H9 (cell line): ENCODE data around the gene SFXN5. TPM values are rescaled to one million over a fixed set of nuclear protein-coding genes. Genes with fewer than 3 reads are reported as not detected.
A peak's percentile ranks its signal among the peaks of the same experiment; 100 is the strongest.

Source experiments
- DNase-seq: peaks from one replicate; pipeline ENCODE4 v3.0.0-alpha.2; 2017
- H2AFZ ChIP-seq: one replicate; pipeline ENCODE4 v1.6.1; 2013; ENCODE audit warnings: mild to moderate bottlenecking, low read length, control low read depth, moderate library complexity
- H2AK5ac ChIP-seq: 2 replicates; pipeline ENCODE4 v1.6.1; 2013; ENCODE audit warnings: low read length, control low read depth, mixed read lengths; ENCODE audit not compliant: insufficient read length
- H2BK120ac ChIP-seq: one replicate; pipeline ENCODE4 v1.6.1; 2013; ENCODE audit warnings: low read depth, mild to moderate bottlenecking, low read length, control low read depth, inconsistent platforms; ENCODE audit not compliant: poor library complexity, severe bottlenecking
- H2BK12ac ChIP-seq: 2 replicates; pipeline ENCODE4 v1.6.1; 2013; ENCODE audit warnings: low read length, control low read depth, mixed read lengths, low read depth; ENCODE audit not compliant: insufficient read length
- H2BK15ac ChIP-seq: 2 replicates; pipeline ENCODE4 v1.6.1; 2013; ENCODE audit warnings: low read depth, low read length, control low read depth
- H2BK20ac ChIP-seq: one replicate; pipeline ENCODE4 v1.6.1; 2013; ENCODE audit warnings: low read depth, mild to moderate bottlenecking, low read length, control low read depth, inconsistent platforms; ENCODE audit not compliant: poor library complexity, severe bottlenecking
- H2BK5ac ChIP-seq: 2 replicates; pipeline ENCODE4 v1.6.1; 2013; ENCODE audit warnings: low read length, control low read depth, mixed read lengths; ENCODE audit not compliant: insufficient read length
- H3K14ac ChIP-seq: 2 replicates; pipeline ENCODE4 v1.6.1; 2013; ENCODE audit warnings: low read length, control low read depth; ENCODE audit not compliant: insufficient read depth
- H3K18ac ChIP-seq: 2 replicates; pipeline ENCODE4 v1.6.1; 2013; ENCODE audit warnings: low read depth, mild to moderate bottlenecking, mixed read lengths, low read length, control low read depth; ENCODE audit not compliant: insufficient read length
- H3K23ac ChIP-seq: 2 replicates; pipeline ENCODE4 v1.6.1; 2013; ENCODE audit warnings: low read length, control low read depth, mixed read lengths, low read depth; ENCODE audit not compliant: insufficient read length
- H3K23me2 ChIP-seq: 2 replicates; pipeline ENCODE4 v1.6.1; 2013; ENCODE audit warnings: low read depth, mild to moderate bottlenecking, mixed read lengths, low read length, control low read depth; ENCODE audit not compliant: insufficient read length, poor library complexity, severe bottlenecking
- H3K27ac ChIP-seq: 2 replicates; pipeline ENCODE4 v1.5.1; 2013; ENCODE audit warnings: low read length, control low read depth, mixed read lengths, low read depth; ENCODE audit not compliant: insufficient read length
- H3K27me3 ChIP-seq: 2 replicates; pipeline ENCODE4 v1.6.1; 2013; ENCODE audit warnings: low read length, control low read depth, inconsistent platforms; ENCODE audit not compliant: insufficient read depth
- H3K4ac ChIP-seq: 2 replicates; pipeline ENCODE4 v1.6.1; 2013; ENCODE audit warnings: low read depth, mild to moderate bottlenecking, control low read depth, inconsistent platforms, low read length, moderate library complexity
- H3K4me1 ChIP-seq: 2 replicates; pipeline ENCODE4 v1.6.1; 2013; ENCODE audit warnings: low read length, control low read depth, inconsistent platforms; ENCODE audit not compliant: insufficient read depth
- H3K4me2 ChIP-seq: 2 replicates; pipeline ENCODE4 v1.6.1; 2013; ENCODE audit warnings: low read length, control low read depth, mixed read lengths; ENCODE audit not compliant: insufficient read length, insufficient read depth
- H3K56ac ChIP-seq: 2 replicates; pipeline ENCODE4 v1.6.1; 2013; ENCODE audit warnings: low read depth, mild to moderate bottlenecking, mixed read lengths, low read length, control low read depth; ENCODE audit not compliant: insufficient read length
- H3K79me1 ChIP-seq: 2 replicates; pipeline ENCODE4 v1.6.1; 2013; ENCODE audit warnings: low read depth, mild to moderate bottlenecking, moderate library complexity, low read length, control low read depth, inconsistent platforms; ENCODE audit not compliant: insufficient read depth, poor library complexity, severe bottlenecking
- H3K79me2 ChIP-seq: 2 replicates; pipeline ENCODE4 v1.6.1; 2013; ENCODE audit warnings: low read length, control low read depth, inconsistent platforms; ENCODE audit not compliant: insufficient read depth
- H3K9ac ChIP-seq: 2 replicates; pipeline ENCODE4 v1.6.1; 2013; ENCODE audit warnings: low read length, control low read depth, mixed read lengths; ENCODE audit not compliant: insufficient read length; ENCODE audit errors: extremely low read depth
- H3K9me3 ChIP-seq: one replicate; pipeline ENCODE4 v1.6.1; 2013; ENCODE audit warnings: low read depth, low read length, inconsistent platforms; ENCODE audit not compliant: control insufficient read depth
- H3T11ph ChIP-seq: one replicate; pipeline ENCODE4 v1.6.1; 2013; ENCODE audit warnings: mild to moderate bottlenecking, low read length, control low read depth, inconsistent platforms
- H4K20me1 ChIP-seq: one replicate; pipeline ENCODE4 v1.6.1; 2013; ENCODE audit not compliant: control insufficient read depth, insufficient read length, insufficient read depth
- H4K5ac ChIP-seq: 2 replicates; pipeline ENCODE4 v1.6.1; 2013; ENCODE audit warnings: low read depth, mild to moderate bottlenecking, mixed read lengths, low read length, control low read depth; ENCODE audit not compliant: insufficient read length
- H4K8ac ChIP-seq: replicated peaks from 2 replicates; pipeline ENCODE4 v1.6.1; 2013; ENCODE audit warnings: low read length, control low read depth, mixed read lengths, low read depth; ENCODE audit not compliant: insufficient read length
- H4K91ac ChIP-seq: 2 replicates; pipeline ENCODE4 v1.6.1; 2013; ENCODE audit warnings: low read depth, mild to moderate bottlenecking, moderate library complexity, mixed read lengths, low read length, control low read depth; ENCODE audit not compliant: insufficient read length
- H3K27ac Mint-ChIP-seq, 3 experiments: 2 replicates in 2 of 3; 3 replicates in 1 of 3; pipeline ENCODE4 v1.8.0; 2020 to 2021; ENCODE audit warnings: mixed read lengths in 3 of 3, mild to moderate bottlenecking in 1 of 3, moderate library complexity in 1 of 3
- H3K27me3 Mint-ChIP-seq: 2 replicates; pipeline ENCODE4 v1.8.0; 2021; ENCODE audit warnings: low read depth, mild to moderate bottlenecking, moderate library complexity, mixed read lengths
- H3K36me3 Mint-ChIP-seq, 3 experiments: 2 replicates in 2 of 3; 3 replicates in 1 of 3; pipeline ENCODE4 v1.8.0; 2020 to 2021; ENCODE audit warnings: low read depth in 3 of 3, mixed read lengths in 3 of 3; ENCODE audit not compliant: insufficient read depth in 1 of 3
- H3K4me1 Mint-ChIP-seq, 2 experiments: 2 replicates each; pipeline ENCODE4 v1.8.0; 2020; ENCODE audit warnings: mixed read lengths in 2 of 2
- H3K4me3 Mint-ChIP-seq, 2 experiments: 2 replicates in 1 of 2; 3 replicates in 1 of 2; pipeline ENCODE4 v1.8.0; 2020 to 2021; ENCODE audit warnings: mild to moderate bottlenecking in 2 of 2, mixed read lengths in 2 of 2, moderate library complexity in 1 of 2
- H3K9me3 Mint-ChIP-seq, 2 experiments: 2 replicates in 1 of 2; 3 replicates in 1 of 2; pipeline ENCODE4 v1.8.0; 2020; ENCODE audit warnings: mild to moderate bottlenecking in 2 of 2, mixed read lengths in 2 of 2, moderate library complexity in 1 of 2
- CTCF ChIP-seq: fragments of 200-600 bp; sonication (generic); conservative IDR thresholded peaks from 3 replicates; pipeline ENCODE4 v1.8.0; 2021; ENCODE audit warnings: antibody characterized with exemption, mild to moderate bottlenecking
- WGBS: extraction: QIAGEN DNeasy Blood & Tissue Kit; methylation state at CpG from one replicate; pipeline ENCODE4 v1.1.7; 2013; ENCODE audit warnings: missing lambda C conversion rate, low lambda C conversion rate, mixed read lengths; ENCODE audit not compliant: insufficient read length; ENCODE audit errors: extremely low coverage; 5-methylcytosine and 5-hydroxymethylcytosine counted together
- total RNA-seq: library from RNA; stranded (reverse); gene quantifications from 2 replicates; pipeline ENCODE4 v1.2.1, GENCODE V29; 2021

SFXN5 gene
- total RNA-seq, 1 experiment from 2014 or later = 30.9 TPM

DNA sequence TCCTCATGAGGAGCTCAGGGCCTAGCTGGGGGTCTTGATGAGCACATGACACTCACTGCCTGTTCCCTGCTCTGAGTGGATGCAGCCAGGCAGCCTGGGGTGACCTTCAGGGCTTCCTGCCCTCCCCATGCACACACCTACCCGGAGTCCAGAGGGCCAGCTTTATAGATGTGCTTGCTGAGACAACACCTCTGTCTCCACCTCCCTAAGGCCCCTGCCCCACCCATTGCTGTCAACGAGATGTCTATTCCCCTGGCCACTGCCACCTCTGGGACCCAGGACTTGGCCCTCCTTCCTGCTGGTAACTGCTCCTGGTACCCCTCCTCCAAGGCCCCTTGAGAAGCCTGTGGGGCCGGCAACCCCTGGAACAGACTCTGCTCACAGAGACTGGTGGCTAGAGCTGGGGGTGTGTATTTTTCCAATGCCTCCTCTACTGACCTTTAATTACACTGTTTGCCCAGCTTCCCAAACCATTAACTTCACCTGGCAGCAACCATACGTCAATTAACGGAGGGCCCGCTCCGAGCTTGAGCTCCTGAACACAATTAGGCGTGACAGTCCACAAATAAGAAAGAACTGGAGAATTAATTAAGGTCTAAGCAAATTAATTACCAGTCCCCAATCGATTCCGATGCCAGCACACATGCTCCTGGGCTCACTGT, 87.9 kb downstream of the SFXN5 start:
- H4K5ac ChIP-seq = no peak overlapping the region
- no peak overlapping the region for H2BK120ac ChIP-seq
- H3K23ac ChIP-seq = no peak overlapping the region
- H2AFZ ChIP-seq = no peak overlapping the region
- no peak overlapping the region for H2AK5ac ChIP-seq
- H2BK5ac ChIP-seq = no peak overlapping the region
- H4K91ac ChIP-seq = no peak overlapping the region
- H3K27ac ChIP-seq = no peak overlapping the region
- no peak overlapping the region for H3K4me2 ChIP-seq
- no CpG with 5 or more reads among the region's 10 CpGs for WGBS
- no peaks in the 10 kb centered on the region for H3K27me3 Mint-ChIP-seq
- no peaks in the 10 kb centered on the region for H3K27me3 ChIP-seq
- H3K79me2 ChIP-seq = no peaks in the 10 kb centered on the region
- H3K4me1 Mint-ChIP-seq = peaks cover 9% of the 10 kb centered on the region in 2 experiments
- peaks cover 0 to 6% (median 2%) of the 10 kb centered on the region in 3 experiments; a peak in 4 of 7 replicates for H3K36me3 Mint-ChIP-seq
- H3K4me3 Mint-ChIP-seq = no peak overlapping the region
- no peak overlapping the region for H3K9ac ChIP-seq
- H3K23me2 ChIP-seq = no peaks in the 10 kb centered on the region
- no peak overlapping the region for H3K4ac ChIP-seq
- no peak overlapping the region for H4K8ac ChIP-seq
- peaks cover 3% of the 10 kb centered on the region; the same call in 1 of the 2 replicates for H3K4me1 ChIP-seq
- 0 out of 7 replicates have a peak overlapping the region, but pooled peaks of 1 of the 3 experiments have one; percentile 32 for H3K27ac Mint-ChIP-seq
- no peak for TF ChIP-seq CTCF
- no peak overlapping the region for H2BK15ac ChIP-seq
- H4K20me1 ChIP-seq = no peaks in the 10 kb centered on the region
- H3K18ac ChIP-seq = no peak overlapping the region
- H3K56ac ChIP-seq = no peak overlapping the region
- H3K79me1 ChIP-seq = no peaks in the 10 kb centered on the region
- H2BK12ac ChIP-seq = no peak overlapping the region
- no peak overlapping the region for H2BK20ac ChIP-seq
- no peak for DNase-seq
- no peak overlapping the region for H3T11ph ChIP-seq
- H3K9me3 ChIP-seq = no peaks in the 10 kb centered on the region
- H3K14ac ChIP-seq = no peak overlapping the region
- no peaks in the 10 kb centered on the region for H3K9me3 Mint-ChIP-seq
